Mesenchymal stem cell (in vitro differentiated cells and primary cell): ENCODE measurements around the gene ELMO1.

ENCODE experiments used
- DNase-seq: peaks from one replicate; pipeline ENCODE4 v3.0.0-alpha.2; 2013
- H2AFZ ChIP-seq: one replicate; pipeline ENCODE4 v1.6.1; 2013; ENCODE audit warnings: low read depth, mild to moderate bottlenecking, control low read depth, inconsistent platforms, low read length, moderate library complexity
- H2AK5ac ChIP-seq: 2 replicates; pipeline ENCODE4 v1.6.1; 2013; ENCODE audit warnings: low read length, moderate library complexity, mild to moderate bottlenecking, inconsistent platforms; ENCODE audit not compliant: severe bottlenecking
- H2BK120ac ChIP-seq: one replicate; pipeline ENCODE4 v1.6.1; 2013; ENCODE audit warnings: low read depth, mild to moderate bottlenecking, inconsistent platforms, low read length, moderate library complexity
- H2BK12ac ChIP-seq, 2 experiments: one replicate each; pipeline ENCODE4 v1.6.1; 2013; ENCODE audit warnings: inconsistent platforms in 2 of 2, low read length in 2 of 2, mild to moderate bottlenecking in 2 of 2, moderate library complexity in 2 of 2, control low read depth in 1 of 2
- H2BK15ac ChIP-seq: one replicate; pipeline ENCODE4 v1.6.1; 2013; ENCODE audit warnings: mild to moderate bottlenecking, low read depth, inconsistent platforms; ENCODE audit not compliant: poor library complexity, severe bottlenecking
- H2BK5ac ChIP-seq: 2 replicates; pipeline ENCODE4 v1.6.1; 2013; ENCODE audit warnings: low read depth, mild to moderate bottlenecking, low read length, control low read depth, inconsistent platforms; ENCODE audit not compliant: poor library complexity, severe bottlenecking
- H3K14ac ChIP-seq, 2 experiments: one replicate each; pipeline ENCODE4 v1.6.1; 2013; ENCODE audit warnings: inconsistent platforms in 2 of 2, low read length in 2 of 2, control low read depth in 1 of 2, mild to moderate bottlenecking in 1 of 2, moderate library complexity in 1 of 2
- H3K18ac ChIP-seq, 2 experiments: one replicate each; pipeline ENCODE4 v1.6.1; 2013; ENCODE audit warnings: inconsistent platforms in 2 of 2, low read length in 2 of 2, control low read depth in 1 of 2, low read depth in 1 of 2, mild to moderate bottlenecking in 1 of 2
- H3K23ac ChIP-seq, 2 experiments: one replicate each; pipeline ENCODE4 v1.6.1; 2013; ENCODE audit warnings: inconsistent platforms in 2 of 2, low read length in 2 of 2, mild to moderate bottlenecking in 2 of 2, moderate library complexity in 2 of 2, control low read depth in 1 of 2
- H3K27ac ChIP-seq: 2 replicates; pipeline ENCODE4 v1.5.1; 2013; ENCODE audit warnings: mild to moderate bottlenecking, moderate library complexity, low read length, control low read depth, inconsistent platforms; ENCODE audit not compliant: poor library complexity, severe bottlenecking
- H3K27me3 ChIP-seq, 2 experiments: 2 replicates each; pipeline versions ENCODE4 v1.6.1 to v1.7.0; 2013; ENCODE audit warnings: low read length in 2 of 2, mild to moderate bottlenecking in 2 of 2, moderate library complexity in 2 of 2, control low read depth in 1 of 2, inconsistent platforms in 1 of 2; ENCODE audit not compliant: control insufficient read depth in 1 of 2, insufficient read depth in 1 of 2
- H3K36me3 ChIP-seq, 2 experiments: 2 replicates each; pipeline versions ENCODE4 v1.6.1 to v1.7.0; 2013; ENCODE audit warnings: low read length in 2 of 2, control low read depth in 1 of 2, inconsistent platforms in 1 of 2, low read depth in 1 of 2, mild to moderate bottlenecking in 1 of 2; ENCODE audit not compliant: insufficient read depth in 2 of 2, control insufficient read depth in 1 of 2
- H3K4ac ChIP-seq, 2 experiments: one replicate each; pipeline ENCODE4 v1.6.1; 2013; ENCODE audit warnings: inconsistent platforms in 2 of 2, low read length in 2 of 2, mild to moderate bottlenecking in 2 of 2, moderate library complexity in 2 of 2, control low read depth in 1 of 2, low read depth in 1 of 2
- H3K4me1 ChIP-seq: 2 replicates; pipeline ENCODE4 v1.6.1; 2013; ENCODE audit warnings: low read depth, low read length, control low read depth; ENCODE audit not compliant: control insufficient read depth, insufficient read depth
- H3K4me2 ChIP-seq: 2 replicates; pipeline ENCODE4 v1.6.1; 2013; ENCODE audit warnings: low read length, mild to moderate bottlenecking, inconsistent platforms; ENCODE audit not compliant: poor library complexity, severe bottlenecking
- H3K4me3 ChIP-seq, 2 experiments: 2 replicates each; pipeline versions ENCODE4 v1.5.1 to v1.7.0; 2013; ENCODE audit warnings: low read length in 2 of 2, mild to moderate bottlenecking in 2 of 2, control low read depth in 1 of 2, low read depth in 1 of 2; ENCODE audit not compliant: insufficient read depth in 1 of 2
- H3K79me1 ChIP-seq: replicated peaks from 2 replicates; pipeline ENCODE4 v1.6.1; 2013; ENCODE audit warnings: mild to moderate bottlenecking, control low read depth, low read length, inconsistent platforms; ENCODE audit not compliant: poor library complexity, severe bottlenecking
- H3K9ac ChIP-seq: 2 replicates; pipeline ENCODE4 v1.7.0; 2013; ENCODE audit warnings: mild to moderate bottlenecking, low read length, moderate library complexity
- H3K9me3 ChIP-seq: 2 replicates; pipeline ENCODE4 v1.7.0; 2013; ENCODE audit warnings: mild to moderate bottlenecking, low read length; ENCODE audit not compliant: control insufficient read depth
- H4K8ac ChIP-seq: one replicate; pipeline ENCODE4 v1.6.1; 2013; ENCODE audit warnings: inconsistent platforms, mild to moderate bottlenecking, low read length, moderate library complexity
- H4K91ac ChIP-seq: one replicate; pipeline ENCODE4 v1.6.1; 2013; ENCODE audit warnings: mild to moderate bottlenecking, low read length, inconsistent platforms
- whole genome bisulfite sequencing: methylation state at CpG from one replicate; pipeline ENCODE4 v1.1.7; 2013; ENCODE audit warnings: mixed read lengths; 5-methylcytosine and 5-hydroxymethylcytosine counted together

ELMO1 gene

GRCh38 chr7:37118004-37118403, 330.7 kb downstream of the ELMO1 start:
- Histone ChIP-seq H3K9ac (no peak overlapping the region), H4K8ac (no peak overlapping the region), H2BK15ac (no peak overlapping the region), H4K91ac (no peak overlapping the region), H3K14ac (no peak overlapping the region), H3K23ac (no peak overlapping the region), H3K4me3 (no peak overlapping the region), H2BK120ac (no peak overlapping the region), H3K4me1 (no peaks in the 10 kb centered on the region), H2BK5ac (no peak overlapping the region), H3K18ac (no peak overlapping the region), H3K79me1 (no peaks in the 10 kb centered on the region), H3K4me2 (no peak overlapping the region), H3K36me3 (no peaks in the 10 kb centered on the region), H3K27ac (no peak overlapping the region), H3K4ac (peak overlapping the region; percentile 47 to 61), H2AFZ (no peak overlapping the region), H2BK12ac (peak overlapping the region in 1 of 2 experiments; percentile 72), H3K27me3 (no peaks in the 10 kb centered on the region), H2AK5ac (no peak overlapping the region), H3K9me3 (no peaks in the 10 kb centered on the region)
- 79% methylated on average over 6 of the region's 6 CpGs for WGBS
- no peak for DNase-seq

- peak overlapping the region in 1 of 2 experiments; percentile 84 for H3K4ac ChIP-seq
- peak overlapping the region in 1 of 2 experiments; percentile 76 for H3K18ac ChIP-seq
- H2BK5ac ChIP-seq = no peak overlapping the region
- H2BK12ac ChIP-seq = peak overlapping the region; percentile 2 to 96
- H3K36me3 ChIP-seq = no peaks in the 10 kb centered on the region
- no peak overlapping the region for H2BK15ac ChIP-seq
- H3K79me1 ChIP-seq = no peaks in the 10 kb centered on the region
- DNase-seq = peak; percentile 12
- H3K27ac ChIP-seq = no peak overlapping the region
- no peak overlapping the region for H4K8ac ChIP-seq
- no peak overlapping the region for H3K4me2 ChIP-seq
- 38% methylated on average over 4 of the region's 4 CpGs for WGBS
- no peaks in the 10 kb centered on the region for H3K27me3 ChIP-seq
- H3K4me1 ChIP-seq = no peaks in the 10 kb centered on the region
- no peak overlapping the region for H2BK120ac ChIP-seq
- no peak overlapping the region for H3K9ac ChIP-seq
- H3K4me3 ChIP-seq = no peak overlapping the region
- H3K14ac ChIP-seq = no peak overlapping the region
- H2AK5ac ChIP-seq = no peak overlapping the region
- no peak overlapping the region for H2AFZ ChIP-seq
- no peak overlapping the region for H4K91ac ChIP-seq
- H3K9me3 ChIP-seq = no peaks in the 10 kb centered on the region
- H3K23ac ChIP-seq = no peak overlapping the region
Measured at GRCh38 chr7:37117292-37117691, 331.4 kb downstream of the ELMO1 start.

GRCh38 chr7:37116093-37116701, 332.5 kb downstream of the ELMO1 start:
- Histone ChIP-seq H3K9ac (no peak overlapping the region), H2BK12ac (no peak overlapping the region), H3K79me1 (no peaks in the 10 kb centered on the region), H3K4me1 (no peaks in the 10 kb centered on the region), H3K27me3 (no peaks in the 10 kb centered on the region), H4K91ac (no peak overlapping the region), H3K27ac (no peak overlapping the region), H3K23ac (no peak overlapping the region), H4K8ac (no peak overlapping the region), H2BK15ac (no peak overlapping the region), H3K4me3 (no peak overlapping the region), H2AFZ (no peak overlapping the region), H2BK120ac (no peak overlapping the region), H3K9me3 (no peaks in the 10 kb centered on the region), H2AK5ac (no peak overlapping the region), H3K4me2 (no peak overlapping the region), H3K4ac (no peak overlapping the region), H3K14ac (no peak overlapping the region), H2BK5ac (no peak overlapping the region), H3K36me3 (no peaks in the 10 kb centered on the region), H3K18ac (no peak overlapping the region)
- no CpG with 5 or more reads among the region's 1 CpG for WGBS
- DNase-seq = no peak

GRCh38 chr7:37113661-37114355, 334.9 kb downstream of the ELMO1 start:
- Histone ChIP-seq H3K4me1 (no peaks in the 10 kb centered on the region), H3K9me3 (no peaks in the 10 kb centered on the region), H2BK120ac (no peak overlapping the region), H2BK15ac (no peak overlapping the region), H3K4me3 (no peak overlapping the region), H3K27ac (no peak overlapping the region), H3K79me1 (no peaks in the 10 kb centered on the region), H4K8ac (no peak overlapping the region), H3K4me2 (no peak overlapping the region), H2AK5ac (no peak overlapping the region), H3K27me3 (no peaks in the 10 kb centered on the region), H3K14ac (no peak overlapping the region), H2BK5ac (no peak overlapping the region), H3K9ac (no peak overlapping the region), H3K36me3 (no peaks in the 10 kb centered on the region), H3K23ac (no peak overlapping the region), H3K4ac (no peak overlapping the region), H2BK12ac (no peak overlapping the region), H4K91ac (no peak overlapping the region), H3K18ac (no peak overlapping the region), H2AFZ (no peak overlapping the region)
- 90% methylated on average over 6 of the region's 6 CpGs for WGBS
- no peak for DNase-seq
